OCI-LY1 (cell line): Measurements from ENCODE around the gene DNAH17.

Experiments used
- EZH2 ChIP-seq: fragments of 200-600 bp; sonication (generic), shearing (Covaris generic); IDR thresholded peaks from 2 replicates; pipeline ENCODE4 v1.8.0; 2017; ENCODE audit warnings: borderline replicate concordance, mixed run types, mild to moderate bottlenecking, antibody characterized with exemption, low read length, moderate library complexity, mixed read lengths
- TF ChIP-seq, protein P1 (sequence below): fragments of 200-600 bp; sonication (generic), shearing (Covaris generic); IDR thresholded peaks from 2 replicates; pipeline ENCODE4 v1.5.1; 2017; ENCODE audit warnings: mild to moderate bottlenecking, antibody characterized with exemption, low read length, moderate library complexity, mixed read lengths

DNA sequence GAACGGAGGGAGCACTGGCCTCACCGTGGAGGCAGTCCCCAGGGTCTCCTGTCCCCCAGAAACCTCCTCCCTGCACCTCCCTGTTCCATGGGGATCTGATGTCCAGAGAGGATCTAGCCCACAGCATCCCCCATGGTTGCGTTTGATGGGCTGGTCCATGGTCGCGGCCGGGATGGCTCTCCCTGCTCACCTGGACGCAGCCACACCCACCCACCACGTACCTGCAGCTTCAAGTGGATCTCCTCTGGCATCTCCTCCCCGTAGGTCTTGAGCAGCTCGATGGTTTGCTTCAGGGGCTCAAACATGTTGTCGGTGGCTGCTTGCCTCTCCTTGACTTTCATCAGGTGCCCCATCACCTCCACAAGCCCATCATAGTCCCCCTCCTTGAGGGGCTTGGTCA, 47.9 kb downstream of the DNAH17 start:
- TF ChIP-seq, protein P1, sequence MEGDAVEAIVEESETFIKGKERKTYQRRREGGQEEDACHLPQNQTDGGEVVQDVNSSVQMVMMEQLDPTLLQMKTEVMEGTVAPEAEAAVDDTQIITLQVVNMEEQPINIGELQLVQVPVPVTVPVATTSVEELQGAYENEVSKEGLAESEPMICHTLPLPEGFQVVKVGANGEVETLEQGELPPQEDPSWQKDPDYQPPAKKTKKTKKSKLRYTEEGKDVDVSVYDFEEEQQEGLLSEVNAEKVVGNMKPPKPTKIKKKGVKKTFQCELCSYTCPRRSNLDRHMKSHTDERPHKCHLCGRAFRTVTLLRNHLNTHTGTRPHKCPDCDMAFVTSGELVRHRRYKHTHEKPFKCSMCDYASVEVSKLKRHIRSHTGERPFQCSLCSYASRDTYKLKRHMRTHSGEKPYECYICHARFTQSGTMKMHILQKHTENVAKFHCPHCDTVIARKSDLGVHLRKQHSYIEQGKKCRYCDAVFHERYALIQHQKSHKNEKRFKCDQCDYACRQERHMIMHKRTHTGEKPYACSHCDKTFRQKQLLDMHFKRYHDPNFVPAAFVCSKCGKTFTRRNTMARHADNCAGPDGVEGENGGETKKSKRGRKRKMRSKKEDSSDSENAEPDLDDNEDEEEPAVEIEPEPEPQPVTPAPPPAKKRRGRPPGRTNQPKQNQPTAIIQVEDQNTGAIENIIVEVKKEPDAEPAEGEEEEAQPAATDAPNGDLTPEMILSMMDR: no peak
- no peak for TF ChIP-seq EZH2
